ENCODE measurements around the gene PACSIN2. TPM values are rescaled to one million over a fixed set of nuclear protein-coding genes. Genes with fewer than 3 reads are reported as not detected.

The PACSIN2 gene
- total and polyA plus RNA-seq, 8 donors = 24.9 to 154 (median 71.6) TPM

GRCh38 chr22:42904050-42904449 lies 110.9 kb downstream of the PACSIN2 start:
- H3K27me3 ChIP-seq = no peaks in the 10 kb centered on the region
- H3K4me3 ChIP-seq = no peak overlapping the region
- H3K9me3 ChIP-seq = no peaks in the 10 kb centered on the region
- WGBS, 5 donors = 83 to 92% (median 90%) methylated on average over 12 of the region's 12 CpGs
- peaks cover 35 to 81% (median 59%) of the 10 kb centered on the region in 4 donors for H3K4me1 ChIP-seq
- H3K27ac ChIP-seq = peak overlapping the region in 1 of 5 donors; percentile 73
- H3K36me3 ChIP-seq = peaks cover 0 to 39% (median 13%) of the 10 kb centered on the region in 4 donors
- no peak for DNase-seq
- no peak for TF ChIP-seq POLR2A (IDR thresholded peaks at IDR 0.05)
- TF ChIP-seq POLR2AphosphoS5 (IDR thresholded peaks at IDR 0.05) = no peak
- no peak for TF ChIP-seq EP300 (IDR thresholded peaks at IDR 0.05)
- TF ChIP-seq CTCF (IDR thresholded peaks at IDR 0.05) = no peak
- intact Hi-C loops (cut with DNase I; ENCODE audit: low total_unique reads) = no loop called here

GRCh38 chr22:42902875-42903510 lies 112.0 kb downstream of the PACSIN2 start:
- Histone ChIP-seq H3K27me3 (no peaks in the 10 kb centered on the region), H3K4me1 (peaks cover 35 to 81% (median 48%) of the 10 kb centered on the region in 4 donors), H3K9me3 (no peaks in the 10 kb centered on the region), H3K4me3 (no peak overlapping the region), H3K27ac (peak overlapping the region in 4 of 5 donors; percentile 10 to 73 (median 35)), H3K36me3 (peaks cover 0 to 38% (median 13%) of the 10 kb centered on the region in 4 donors)
- DNase-seq = peak in 1 of 2 donors; percentile 86
- intact Hi-C loops (cut with DNase I; ENCODE audit: low total_unique reads) = no loop called here
- TF ChIP-seq POLR2AphosphoS5 (IDR thresholded peaks at IDR 0.05) = peak in 1 of 3 donors; percentile 21
- TF ChIP-seq CTCF (IDR thresholded peaks at IDR 0.05) = no peak
- WGBS, 5 donors = 77 to 89% (median 78%) methylated on average over 11 to 15 of the region's 15 CpGs

- peak overlapping the region in 2 of 5 donors; percentile 10 to 40 for H3K27ac ChIP-seq
- TF ChIP-seq EP300 (IDR thresholded peaks at IDR 0.05) (no peak), POLR2A (IDR thresholded peaks at IDR 0.05) (no peak), POLR2AphosphoS5 (IDR thresholded peaks at IDR 0.05) (no peak)
- H3K4me1 ChIP-seq = peaks cover 25 to 80% (median 42%) of the 10 kb centered on the region in 4 donors
- peaks cover 0 to 29% (median 9%) of the 10 kb centered on the region in 4 donors for H3K36me3 ChIP-seq
- H3K4me3 ChIP-seq = no peak overlapping the region
- intact Hi-C loops (cut with DNase I; ENCODE audit: low total_unique reads) = no loop called here
- 76 to 87% (median 86%) methylated on average over 13 to 14 of the region's 14 CpGs for WGBS, 5 donors
- no peaks in the 10 kb centered on the region for H3K27me3 ChIP-seq
- no peak for DNase-seq
- H3K9me3 ChIP-seq = no peaks in the 10 kb centered on the region
These were observed 113.0 kb downstream of the PACSIN2 start for GRCh38 chr22:42901790-42902508.

- 88 to 92% (median 90%) methylated on average over 7 of the region's 7 CpGs for WGBS, 5 donors
- Histone ChIP-seq H3K9me3 (no peaks in the 10 kb centered on the region), H3K36me3 (peaks cover 0 to 29% (median 11%) of the 10 kb centered on the region in 4 donors), H3K4me3 (no peak overlapping the region), H3K4me1 (peaks cover 28 to 84% (median 46%) of the 10 kb centered on the region in 4 donors), H3K27me3 (no peaks in the 10 kb centered on the region), H3K27ac (no peak overlapping the region)
- DNase-seq = no peak
- no peak for TF ChIP-seq EP300 (IDR thresholded peaks at IDR 0.05)
- no peak for TF ChIP-seq POLR2AphosphoS5 (IDR thresholded peaks at IDR 0.05)
- TF ChIP-seq CTCF (IDR thresholded peaks at IDR 0.05) = no peak
- no peak for TF ChIP-seq POLR2A (IDR thresholded peaks at IDR 0.05)
- intact Hi-C loops (cut with DNase I; ENCODE audit: low total_unique reads) = no loop called here
These were observed 117.0 kb downstream of the PACSIN2 start for GRCh38 chr22:42897960-42898359.
